HepG2 (cell line): ENCODE results near the gene RCBTB1. TPM values are rescaled to one million over a fixed set of nuclear protein-coding genes. Genes with fewer than 3 reads are reported as not detected.

Experiments used
- EP300 ChIP-seq, 3 experiments: sonication (generic) in 1 of 3; formaldehyde crosslinking in 1 of 3; IDR thresholded peaks; 2 replicates each; pipeline versions ENCODE4 v1.5.1 to v1.6.1; 2011 to 2020; ENCODE audit warnings: low read depth in 2 of 3, low read length in 2 of 3, borderline replicate concordance in 1 of 3, improper control_type of control experiment in 1 of 3, mild to moderate bottlenecking in 1 of 3, missing genetic modification reagents in 1 of 3, moderate library complexity in 1 of 3
- GTF3A ChIP-seq: sonication (generic); formaldehyde crosslinking; conservative IDR thresholded peaks from 2 replicates; pipeline ENCODE4 v1.4.0; 2020; ENCODE audit warnings: mild to moderate bottlenecking, missing genetic modification reagents
- HDAC2 ChIP-seq: sonication (generic); formaldehyde crosslinking; IDR thresholded peaks from 2 replicates; pipeline ENCODE4 v1.4.0; 2020; ENCODE audit warnings: missing genetic modification reagents
- MAZ ChIP-seq, 2 experiments: sonication (generic) in 1 of 2; formaldehyde crosslinking in 1 of 2; IDR thresholded peaks; 2 replicates each; pipeline versions ENCODE4 v1.5.0 to v1.6.1; 2012 to 2020; ENCODE audit warnings: low read depth in 2 of 2, mild to moderate bottlenecking in 2 of 2, borderline replicate concordance in 1 of 2, improper control_type of control experiment in 1 of 2, low read length in 1 of 2, missing genetic modification reagents in 1 of 2, moderate library complexity in 1 of 2
- NBN ChIP-seq: fragments of 450-650 bp; conservative IDR thresholded peaks from 2 replicates; pipeline ENCODE4 v1.6.1; 2017
- NR2F1 ChIP-seq, 2 experiments: fragments of 450-650 bp in 1 of 2; formaldehyde crosslinking in 1 of 2; IDR thresholded peaks; 2 replicates each; pipeline versions ENCODE4 v1.5.0 to v1.6.1; 2016 to 2020; ENCODE audit warnings: mild to moderate bottlenecking in 1 of 2, missing compliant biosample characterization in 1 of 2, missing genetic modification reagents in 1 of 2, moderate library complexity in 1 of 2
- NR2F6 ChIP-seq, 2 experiments: IDR thresholded peaks; 2 replicates each; pipeline ENCODE4 v1.6.1; 2016; ENCODE audit warnings: antibody characterized with exemption in 1 of 2, mild to moderate bottlenecking in 1 of 2
- PCBP2 ChIP-seq: fragments of 200-400 bp; formaldehyde crosslinking; optimal IDR thresholded peaks from 2 replicates; pipeline ENCODE3; 2018; ENCODE audit warnings: low read length, low read depth; ENCODE audit not compliant: poor library complexity, severe bottlenecking
- PHF8 ChIP-seq: sonication (generic); formaldehyde crosslinking; IDR thresholded peaks from 2 replicates; pipeline ENCODE4 v1.5.0; 2020; ENCODE audit warnings: missing genetic modification reagents
- REL ChIP-seq: sonication (generic); formaldehyde crosslinking; conservative IDR thresholded peaks from 2 replicates; pipeline ENCODE4 v1.8.0; 2022; ENCODE audit warnings: mild to moderate bottlenecking, missing genetic modification reagents, moderate library complexity
- REXO4 ChIP-seq: sonication (generic); formaldehyde crosslinking; IDR thresholded peaks from 2 replicates; pipeline ENCODE4 v1.8.0; 2022; ENCODE audit warnings: missing genetic modification reagents, mild to moderate bottlenecking, borderline replicate concordance
- SNAI1 ChIP-seq: sonication (generic); formaldehyde crosslinking; IDR thresholded peaks from 2 replicates; pipeline ENCODE4 v1.5.0; 2020; ENCODE audit warnings: mild to moderate bottlenecking, missing genetic modification reagents, borderline replicate concordance
- STAG1 ChIP-seq: sonication (generic); formaldehyde crosslinking; IDR thresholded peaks from 2 replicates; pipeline ENCODE4 v1.4.0; 2020; ENCODE audit warnings: missing genetic modification reagents
- TEAD3 ChIP-seq: optimal IDR thresholded peaks from 2 replicates; pipeline ENCODE3; 2016; ENCODE audit warnings: borderline replicate concordance
- TP53 ChIP-seq: sonication (generic); formaldehyde crosslinking; conservative IDR thresholded peaks from 2 replicates; pipeline ENCODE4 v1.4.0; 2020; ENCODE audit warnings: missing genetic modification reagents
- ZFP62 ChIP-seq: sonication (generic); formaldehyde crosslinking; IDR thresholded peaks from 2 replicates; pipeline ENCODE4 v1.4.0; 2020; ENCODE audit warnings: missing genetic modification reagents
- ZNF10 ChIP-seq: sonication (generic); formaldehyde crosslinking; IDR thresholded peaks from 2 replicates; pipeline ENCODE4 v1.4.0; 2020; ENCODE audit warnings: mild to moderate bottlenecking, low read depth, missing genetic modification reagents, borderline replicate concordance
- ZNF180 ChIP-seq: sonication (generic); formaldehyde crosslinking; IDR thresholded peaks from 2 replicates; pipeline ENCODE4 v1.4.0; 2020; ENCODE audit warnings: low read depth, missing genetic modification reagents, borderline replicate concordance
- ZNF331 ChIP-seq: sonication (generic); formaldehyde crosslinking; IDR thresholded peaks from 2 replicates; pipeline ENCODE4 v1.4.0; 2020; ENCODE audit warnings: missing genetic modification reagents
- ZNF577 ChIP-seq: sonication (generic); formaldehyde crosslinking; IDR thresholded peaks from 2 replicates; pipeline ENCODE4 v1.4.0; 2020; ENCODE audit warnings: mild to moderate bottlenecking, low read depth, missing genetic modification reagents, borderline replicate concordance
- ZNF737 ChIP-seq: sonication (generic); formaldehyde crosslinking; IDR thresholded peaks from 2 replicates; pipeline ENCODE4 v1.5.0; 2020; ENCODE audit warnings: missing genetic modification reagents, mild to moderate bottlenecking, borderline replicate concordance
- ZNF816 ChIP-seq: sonication (generic); formaldehyde crosslinking; IDR thresholded peaks from 2 replicates; pipeline ENCODE4 v1.8.0; 2022; ENCODE audit warnings: missing genetic modification reagents, mild to moderate bottlenecking, borderline replicate concordance
- polyA plus RNA-seq, 8 experiments: library from polyadenylated mRNA; depleted of rRNA in 3 of 8; stranded (reverse) in 7 of 8; unstranded in 1 of 8; fragments of >200 nt; fragmentation: Illumina TruSeq in 4 of 8; extraction: Trizol in 4 of 8; gene quantifications; 2 replicates each; pipeline versions ENCODE4 v1.2.1 to v1.2.3, GENCODE V29; 2011 to 2016; ENCODE audit warnings: low read depth in 4 of 8, missing spikeins in 1 of 8, mixed read lengths in 1 of 8; ENCODE audit not compliant: insufficient read depth in 1 of 8
- total RNA-seq, 5 experiments: library from RNA; depleted of rRNA; stranded (reverse); fragments of >200 nt; fragmentation: Illumina TruSeq; extraction: Trizol; gene quantifications; 2 replicates each; pipeline ENCODE4 v1.2.3, GENCODE V29; 2016; ENCODE audit warnings: low read depth in 1 of 5
- TF ChIP-seq, protein P1 (sequence below): sonication (generic); formaldehyde crosslinking; IDR thresholded peaks from 2 replicates; pipeline ENCODE4 v1.5.1; 2020; ENCODE audit warnings: mild to moderate bottlenecking, missing genetic modification reagents, borderline replicate concordance
- TF ChIP-seq, protein P2 (sequence below): sonication (generic); formaldehyde crosslinking; IDR thresholded peaks from 2 replicates; pipeline ENCODE4 v1.4.0; 2020; ENCODE audit warnings: missing genetic modification reagents
- TF ChIP-seq, protein P3 (sequence below): sonication (generic); formaldehyde crosslinking; IDR thresholded peaks from 2 replicates; pipeline ENCODE4 v1.5.1; 2020; ENCODE audit warnings: missing genetic modification reagents, mild to moderate bottlenecking, borderline replicate concordance

The RCBTB1 gene
- total and polyA plus RNA-seq, 2 of the 13 experiments (the other 11 are each of a cell fraction or from before 2014, with no cell fraction given) = 13.4 to 21.6 TPM

DNA sequence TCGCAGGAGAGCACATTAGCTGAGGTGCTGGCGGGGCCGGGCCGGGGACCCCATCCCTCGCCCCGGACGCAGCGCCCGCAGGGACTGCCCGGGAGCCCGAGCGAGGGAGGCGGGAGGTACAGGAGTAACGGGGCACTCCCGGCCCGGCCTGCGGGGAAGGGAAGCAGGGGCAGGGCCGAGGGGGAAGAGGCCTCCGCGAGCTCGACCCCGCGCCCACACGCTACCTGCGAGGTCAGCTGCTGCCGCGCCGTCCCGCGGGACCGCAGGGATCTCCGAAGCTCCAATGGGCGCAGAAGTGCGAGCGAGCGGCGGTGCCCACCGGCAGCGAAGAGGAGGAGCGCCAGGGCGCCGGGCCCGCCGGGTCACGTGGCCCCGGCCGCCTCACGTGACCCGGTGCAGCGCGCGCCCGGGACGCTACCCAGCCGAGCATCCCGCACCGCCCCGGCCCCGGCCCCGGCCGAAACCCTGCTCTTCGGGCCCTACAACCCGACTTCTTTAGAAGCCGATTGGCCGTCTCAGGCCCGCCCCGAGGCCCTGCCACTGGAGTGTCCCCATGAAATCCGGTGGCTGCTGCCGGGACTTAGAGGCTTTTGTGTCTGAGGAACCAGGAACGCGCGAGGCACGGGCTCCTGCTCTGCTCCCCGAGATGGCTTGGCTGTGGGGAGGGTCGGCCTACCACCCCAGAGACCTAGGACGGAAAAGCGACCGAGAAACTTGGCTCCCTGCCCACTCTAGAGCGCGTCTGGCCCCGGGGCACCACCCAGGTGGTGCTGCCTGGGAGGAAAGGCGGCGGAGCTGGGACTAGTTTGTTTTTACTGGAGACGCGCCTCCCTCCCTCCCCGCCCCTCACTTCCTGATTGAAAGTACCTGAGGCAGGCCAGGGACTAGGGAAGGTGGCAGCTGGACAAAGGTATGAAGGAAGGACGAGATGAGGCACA is at the start of gene RCBTB1 (continued):
- TF ChIP-seq, protein P1, sequence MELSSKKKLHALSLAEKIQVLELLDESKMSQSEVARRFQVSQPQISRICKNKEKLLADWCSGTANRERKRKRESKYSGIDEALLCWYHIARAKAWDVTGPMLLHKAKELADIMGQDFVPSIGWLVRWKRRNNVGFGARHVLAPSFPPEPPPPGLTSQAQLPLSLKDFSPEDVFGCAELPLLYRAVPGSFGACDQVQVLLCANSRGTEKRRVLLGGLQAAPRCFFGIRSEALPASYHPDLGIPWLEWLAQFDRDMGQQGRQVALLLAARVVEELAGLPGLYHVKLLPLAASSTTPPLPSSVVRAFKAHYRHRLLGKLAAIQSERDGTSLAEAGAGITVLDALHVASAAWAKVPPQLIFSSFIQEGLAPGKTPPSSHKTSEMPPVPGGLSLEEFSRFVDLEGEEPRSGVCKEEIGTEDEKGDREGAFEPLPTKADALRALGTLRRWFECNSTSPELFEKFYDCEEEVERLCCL (CRISPR knock-in tag) = no peak
- TF ChIP-seq MAZ (IDR thresholded peaks at IDR 0.05; ENCODE audit: borderline replicate concordance, low read depth, low read length) (no peak), MAZ (CRISPR knock-in tag; IDR thresholded peaks at IDR 0.05; ENCODE audit: low read depth) (peak; percentile 67; the same call in 1 of the 2 replicates), GTF3A (no peak), EP300 (IDR thresholded peaks at IDR 0.05; ENCODE audit: low read depth in 2 of 2, low read length in 2 of 2) (no peak), EP300 (CRISPR knock-in tag; IDR thresholded peaks at IDR 0.05; ENCODE audit: borderline replicate concordance) (no peak), REL (CRISPR knock-in tag) (no peak), STAG1 (CRISPR knock-in tag) (peak; percentile 16; the same call in 1 of the 2 replicates), HDAC2 (0 out of 2 replicates have a peak, but pooled peaks have one; percentile 8), NR2F1 (CRISPR knock-in tag; IDR thresholded peaks at IDR 0.05) (no peak), ZNF577 (CRISPR knock-in tag) (no peak), PCBP2 (no peak), NR2F6 (IDR thresholded peaks at IDR 0.05) (no peak), NR2F6 (CRISPR knock-in tag; IDR thresholded peaks at IDR 0.05) (no peak), TEAD3 (CRISPR knock-in tag) (no peak), NBN (no peak), REXO4 (CRISPR knock-in tag) (no peak), ZNF180 (no peak), PHF8 (CRISPR knock-in tag) (peak; percentile 87), SNAI1 (0 out of 2 replicates have a peak, but pooled peaks have one; percentile 58), ZNF331 (CRISPR knock-in tag) (no peak), ZNF737 (no peak), ZNF816 (CRISPR knock-in tag) (no peak), TP53 (CRISPR knock-in tag) (no peak), ZNF10 (no peak), ZFP62 (CRISPR knock-in tag) (no peak)
- TF ChIP-seq, protein P2, sequence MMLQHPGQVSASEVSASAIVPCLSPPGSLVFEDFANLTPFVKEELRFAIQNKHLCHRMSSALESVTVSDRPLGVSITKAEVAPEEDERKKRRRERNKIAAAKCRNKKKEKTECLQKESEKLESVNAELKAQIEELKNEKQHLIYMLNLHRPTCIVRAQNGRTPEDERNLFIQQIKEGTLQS (CRISPR knock-in tag) = peak; percentile 24; the same call in 1 of the 2 replicates
- TF ChIP-seq, protein P3, sequence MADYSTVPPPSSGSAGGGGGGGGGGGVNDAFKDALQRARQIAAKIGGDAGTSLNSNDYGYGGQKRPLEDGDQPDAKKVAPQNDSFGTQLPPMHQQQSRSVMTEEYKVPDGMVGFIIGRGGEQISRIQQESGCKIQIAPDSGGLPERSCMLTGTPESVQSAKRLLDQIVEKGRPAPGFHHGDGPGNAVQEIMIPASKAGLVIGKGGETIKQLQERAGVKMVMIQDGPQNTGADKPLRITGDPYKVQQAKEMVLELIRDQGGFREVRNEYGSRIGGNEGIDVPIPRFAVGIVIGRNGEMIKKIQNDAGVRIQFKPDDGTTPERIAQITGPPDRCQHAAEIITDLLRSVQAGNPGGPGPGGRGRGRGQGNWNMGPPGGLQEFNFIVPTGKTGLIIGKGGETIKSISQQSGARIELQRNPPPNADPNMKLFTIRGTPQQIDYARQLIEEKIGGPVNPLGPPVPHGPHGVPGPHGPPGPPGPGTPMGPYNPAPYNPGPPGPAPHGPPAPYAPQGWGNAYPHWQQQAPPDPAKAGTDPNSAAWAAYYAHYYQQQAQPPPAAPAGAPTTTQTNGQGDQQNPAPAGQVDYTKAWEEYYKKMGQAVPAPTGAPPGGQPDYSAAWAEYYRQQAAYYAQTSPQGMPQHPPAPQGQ (CRISPR knock-in tag) = 0 out of 2 replicates have a peak, but pooled peaks have one; percentile 76
